ENCODE measurements around the gene TSHZ2. TPM values are rescaled to one million over a fixed set of nuclear protein-coding genes. Genes with fewer than 3 reads are reported as not detected.

Gene TSHZ2
- total and polyA plus RNA-seq, 9 of the 15 experiments (the other 6 are each of a cell fraction or from before 2014, with no cell fraction given), result 0.03 to 0.20 (median 0.05) TPM; not detected in 4

DNA sequence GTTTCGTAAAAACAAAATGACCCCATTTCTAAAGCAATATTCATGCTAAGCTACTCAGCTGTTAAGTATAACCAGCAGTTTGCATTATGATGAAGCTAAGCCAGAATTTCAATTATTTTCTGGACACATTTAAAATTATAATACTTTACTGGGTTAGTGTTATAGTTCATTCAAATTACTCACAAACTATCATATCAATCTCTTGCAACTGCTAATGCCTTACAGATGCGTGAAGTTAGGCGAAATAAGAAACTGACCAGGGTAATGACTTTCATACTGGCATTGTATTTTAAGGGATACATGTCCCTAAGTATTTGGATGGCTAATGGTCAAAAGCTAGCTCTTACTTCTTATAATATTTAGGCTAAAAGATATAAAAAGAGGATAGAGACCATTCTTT lies 249.6 kb downstream of the TSHZ2 start:
- H3K4me2 ChIP-seq (ENCODE audit: insufficient read depth, low read length), result no peak overlapping the region
- ATAC-seq, result no peak
- CTCF ChIA-PET (ENCODE audit: low intra/inter-chr PET ratio), result no interaction called here
- no peaks in the 10 kb centered on the region for H4K20me1 ChIP-seq (replicated peaks; ENCODE audit: control insufficient read depth, insufficient read depth, low read length)
- in situ Hi-C loops (cut with MboI) (no loop called here), intact Hi-C loops (cut with micrococcal nuclease) (no loop called here)
- FAIRE-seq, result no peak
- 0% methylated on average over 3 of the region's 3 CpGs for WGBS (ENCODE audit: insufficient coverage, low coverage, missing lambda C conversion rate)
- TF ChIP-seq SMAD2 (IDR thresholded peaks at IDR 0.05; ENCODE audit: low read depth, low read length) (no peak), ZC3H8 (IDR thresholded peaks at IDR 0.05) (no peak), BCOR (IDR thresholded peaks at IDR 0.05) (no peak), HNRNPK (IDR thresholded peaks at IDR 0.05; ENCODE audit: low read depth, low read length, poor library complexity, severe bottlenecking) (no peak), ZNF76 (CRISPR knock-in tag; IDR thresholded peaks at IDR 0.05; ENCODE audit: borderline replicate concordance) (no peak), ATF1 (CRISPR knock-in tag; IDR thresholded peaks at IDR 0.05) (no peak), ATF1 (tag; IDR thresholded peaks at IDR 0.05) (no peak), MTF1 (CRISPR knock-in tag; IDR thresholded peaks at IDR 0.05; ENCODE audit: borderline replicate concordance) (no peak), ZNF77 (CRISPR knock-in tag; IDR thresholded peaks at IDR 0.05) (no peak), PHB2 (IDR thresholded peaks at IDR 0.05; ENCODE audit: low read depth) (no peak), SMC3 (conservative IDR thresholded peaks at IDR 0.05; ENCODE audit: insufficient read depth, low read depth, low read length) (no peak), ZNF184 (CRISPR knock-in tag; IDR thresholded peaks at IDR 0.05) (no peak)
- TF ChIP-seq, protein P1, sequence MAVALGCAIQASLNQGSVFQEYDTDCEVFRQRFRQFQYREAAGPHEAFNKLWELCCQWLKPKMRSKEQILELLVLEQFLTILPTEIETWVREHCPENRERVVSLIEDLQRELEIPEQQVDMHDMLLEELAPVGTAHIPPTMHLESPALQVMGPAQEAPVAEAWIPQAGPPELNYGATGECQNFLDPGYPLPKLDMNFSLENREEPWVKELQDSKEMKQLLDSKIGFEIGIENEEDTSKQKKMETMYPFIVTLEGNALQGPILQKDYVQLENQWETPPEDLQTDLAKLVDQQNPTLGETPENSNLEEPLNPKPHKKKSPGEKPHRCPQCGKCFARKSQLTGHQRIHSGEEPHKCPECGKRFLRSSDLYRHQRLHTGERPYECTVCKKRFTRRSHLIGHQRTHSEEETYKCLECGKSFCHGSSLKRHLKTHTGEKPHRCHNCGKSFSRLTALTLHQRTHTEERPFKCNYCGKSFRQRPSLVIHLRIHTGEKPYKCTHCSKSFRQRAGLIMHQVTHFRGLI (CRISPR knock-in tag; IDR thresholded peaks at IDR 0.05), result no peak
- TF ChIP-seq, protein P2, sequence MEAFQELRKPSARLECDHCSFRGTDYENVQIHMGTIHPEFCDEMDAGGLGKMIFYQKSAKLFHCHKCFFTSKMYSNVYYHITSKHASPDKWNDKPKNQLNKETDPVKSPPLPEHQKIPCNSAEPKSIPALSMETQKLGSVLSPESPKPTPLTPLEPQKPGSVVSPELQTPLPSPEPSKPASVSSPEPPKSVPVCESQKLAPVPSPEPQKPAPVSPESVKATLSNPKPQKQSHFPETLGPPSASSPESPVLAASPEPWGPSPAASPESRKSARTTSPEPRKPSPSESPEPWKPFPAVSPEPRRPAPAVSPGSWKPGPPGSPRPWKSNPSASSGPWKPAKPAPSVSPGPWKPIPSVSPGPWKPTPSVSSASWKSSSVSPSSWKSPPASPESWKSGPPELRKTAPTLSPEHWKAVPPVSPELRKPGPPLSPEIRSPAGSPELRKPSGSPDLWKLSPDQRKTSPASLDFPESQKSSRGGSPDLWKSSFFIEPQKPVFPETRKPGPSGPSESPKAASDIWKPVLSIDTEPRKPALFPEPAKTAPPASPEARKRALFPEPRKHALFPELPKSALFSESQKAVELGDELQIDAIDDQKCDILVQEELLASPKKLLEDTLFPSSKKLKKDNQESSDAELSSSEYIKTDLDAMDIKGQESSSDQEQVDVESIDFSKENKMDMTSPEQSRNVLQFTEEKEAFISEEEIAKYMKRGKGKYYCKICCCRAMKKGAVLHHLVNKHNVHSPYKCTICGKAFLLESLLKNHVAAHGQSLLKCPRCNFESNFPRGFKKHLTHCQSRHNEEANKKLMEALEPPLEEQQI (IDR thresholded peaks at IDR 0.05), result no peak
- TF ChIP-seq, protein P3, sequence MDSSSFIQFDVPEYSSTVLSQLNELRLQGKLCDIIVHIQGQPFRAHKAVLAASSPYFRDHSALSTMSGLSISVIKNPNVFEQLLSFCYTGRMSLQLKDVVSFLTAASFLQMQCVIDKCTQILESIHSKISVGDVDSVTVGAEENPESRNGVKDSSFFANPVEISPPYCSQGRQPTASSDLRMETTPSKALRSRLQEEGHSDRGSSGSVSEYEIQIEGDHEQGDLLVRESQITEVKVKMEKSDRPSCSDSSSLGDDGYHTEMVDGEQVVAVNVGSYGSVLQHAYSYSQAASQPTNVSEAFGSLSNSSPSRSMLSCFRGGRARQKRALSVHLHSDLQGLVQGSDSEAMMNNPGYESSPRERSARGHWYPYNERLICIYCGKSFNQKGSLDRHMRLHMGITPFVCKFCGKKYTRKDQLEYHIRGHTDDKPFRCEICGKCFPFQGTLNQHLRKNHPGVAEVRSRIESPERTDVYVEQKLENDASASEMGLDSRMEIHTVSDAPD (CRISPR knock-in tag; IDR thresholded peaks at IDR 0.05), result no peak
- TF ChIP-seq, protein P4, sequence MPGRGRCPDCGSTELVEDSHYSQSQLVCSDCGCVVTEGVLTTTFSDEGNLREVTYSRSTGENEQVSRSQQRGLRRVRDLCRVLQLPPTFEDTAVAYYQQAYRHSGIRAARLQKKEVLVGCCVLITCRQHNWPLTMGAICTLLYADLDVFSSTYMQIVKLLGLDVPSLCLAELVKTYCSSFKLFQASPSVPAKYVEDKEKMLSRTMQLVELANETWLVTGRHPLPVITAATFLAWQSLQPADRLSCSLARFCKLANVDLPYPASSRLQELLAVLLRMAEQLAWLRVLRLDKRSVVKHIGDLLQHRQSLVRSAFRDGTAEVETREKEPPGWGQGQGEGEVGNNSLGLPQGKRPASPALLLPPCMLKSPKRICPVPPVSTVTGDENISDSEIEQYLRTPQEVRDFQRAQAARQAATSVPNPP (IDR thresholded peaks at IDR 0.05; ENCODE audit: borderline replicate concordance, insufficient read depth, insufficient read length), result no peak
- H3K27me3 ChIP-seq (ENCODE audit: control insufficient read depth in 2 of 2, insufficient read depth in 2 of 2, low read length in 2 of 2), result peaks cover 0 to 2% of the 10 kb centered on the region in 2 experiments; a peak in 3 of 5 replicates
- peaks cover 0 to 4% of the 10 kb centered on the region in 2 experiments; a peak in 2 of 5 replicates for H3K4me1 ChIP-seq (replicated peaks in 1 of 2; ENCODE audit: control insufficient read depth in 2 of 2, insufficient read depth in 2 of 2, low read length in 2 of 2)
- no peak overlapping the region for H3K4me3 ChIP-seq
- no peak overlapping the region for H3K9ac ChIP-seq (ENCODE audit: insufficient read depth in 1 of 2, low read depth in 2 of 2, low read length in 2 of 2)
- no peak overlapping the region for H3K27ac ChIP-seq (ENCODE audit: extremely low read depth, low read depth, low read length)
- H3K9me3 ChIP-seq (replicated peaks; ENCODE audit: control insufficient read depth, insufficient read depth, low read depth, low read length), result no peaks in the 10 kb centered on the region
- no peaks in the 10 kb centered on the region for H3K9me1 ChIP-seq (ENCODE audit: control insufficient read depth, insufficient read depth, low read length)
- BruUV-seq (replicated peaks), result no TSS peak
- DNase-seq (ENCODE audit: extremely low read depth in 1 of 4, low spot score in 3 of 4), result no peak
- POLR2A ChIA-PET, result no interaction called here
- no peaks in the 10 kb centered on the region for H3K79me2 ChIP-seq (ENCODE audit: control insufficient read depth, insufficient read depth, low read length)
- no peaks in the 10 kb centered on the region for H3K36me3 ChIP-seq (ENCODE audit: control insufficient read depth, insufficient read depth, low read length)
- no peak overlapping the region for H2AFZ ChIP-seq (ENCODE audit: low read depth, low read length)
